HCT116 (cell line): ENCODE results near the gene FAIM2. TPM values are rescaled to one million over a fixed set of nuclear protein-coding genes. Genes with fewer than 3 reads are reported as not detected.

Experiments
- ATAC-seq: fragments of 200-7000 bp; cut with Tn5 transposase; 2 replicates; pipeline ENCODE4 v1.9.1; 2020; ENCODE audit warnings: mild to moderate bottlenecking, moderate library complexity
- BruUV-seq: library from RNA; stranded (reverse); fragments of 400-500 nt; replicated peaks from 2 replicates; lab custom pipeline; 2021; lab: Mats Ljungman, UMichigan
- CTCF ChIA-PET: fragments of 300-600 bp; sonication (Branson Sonifier 250); formaldehyde crosslinking; loops from one replicate; lab custom pipeline; 2021; ENCODE audit warnings: antibody characterized with exemption; lab: Charles Lee
- POLR2A ChIA-PET: fragments of 300-600, 350-600 bp; sonication (Branson Sonifier 250); formaldehyde crosslinking; loops from one replicate; lab custom pipeline; 2021; ENCODE audit warnings: antibody characterized with exemption; lab: Charles Lee
- RAD21 ChIA-PET, 2 experiments: fragments of 300-600 bp; sonication (Branson Sonifier 250); formaldehyde crosslinking; loops; one replicate each; lab custom pipeline; 2023; ENCODE audit warnings: low total read pairs in 2 of 2; ENCODE audit not compliant: uncharacterized antibody in 2 of 2, unreplicated experiment in 2 of 2, low non-redundant PET in 1 of 2; lab: Charles Lee
- DNase-seq: peaks from one replicate; pipeline ENCODE4 v3.0.0-alpha.2; 2010; ENCODE audit warnings: low read depth, low spot score
- H2AFZ ChIP-seq: fragments of 200-600 bp; shearing (Covaris generic), sonication (generic); 2 replicates; pipeline ENCODE4 v1.6.1; 2017; ENCODE audit warnings: low read depth, mixed run types, mixed read lengths, antibody characterized with exemption, low read length; ENCODE audit not compliant: poor library complexity, severe bottlenecking
- H3K27ac ChIP-seq: 2 replicates; pipeline ENCODE4 v1.5.1; 2012; ENCODE audit warnings: low read depth, low read length
- H3K27me3 ChIP-seq: fragments of 200-600 bp; sonication (generic); 2 replicates; pipeline ENCODE4 v1.6.1; 2016; ENCODE audit warnings: mixed run types, low read length, mixed read lengths; ENCODE audit not compliant: insufficient read depth
- H3K36me3 ChIP-seq, 2 experiments: fragments of 200-500 bp in 1 of 2; fragments of 200-600 bp in 1 of 2; sonication (Bioruptor generic) in 1 of 2; sonication (generic) in 1 of 2; 2 replicates each; pipeline versions ENCODE4 v1.5.1 to v1.6.1; 2014 to 2016; ENCODE audit warnings: low read length in 2 of 2, inconsistent platforms in 1 of 2, mixed read lengths in 1 of 2, mixed run types in 1 of 2; ENCODE audit not compliant: insufficient read depth in 2 of 2, control insufficient read depth in 1 of 2
- H3K4me1 ChIP-seq, 2 experiments: fragments of 200-600 bp in 1 of 2; sonication (generic) in 1 of 2; 2 replicates each; pipeline versions ENCODE4 v1.5.1 to v1.6.1; 2012 to 2017; ENCODE audit warnings: low read length in 2 of 2, inconsistent platforms in 1 of 2, mild to moderate bottlenecking in 1 of 2, mixed read lengths in 1 of 2, mixed run types in 1 of 2, moderate library complexity in 1 of 2; ENCODE audit not compliant: insufficient read depth in 2 of 2, control insufficient read depth in 1 of 2
- H3K4me2 ChIP-seq: fragments of 200-600 bp; sonication (generic); 2 replicates; pipeline ENCODE4 v1.6.1; 2017; ENCODE audit warnings: mixed run types, low read length, mixed read lengths
- H3K4me3 ChIP-seq, 2 experiments: fragments of 200-600 bp in 1 of 2; sonication (generic) in 1 of 2; replicated peaks in 1 of 2; 2 replicates each; pipeline ENCODE4 v1.5.1; 2011 to 2016; ENCODE audit warnings: low read length in 2 of 2, control low read depth in 1 of 2, low read depth in 1 of 2, mild to moderate bottlenecking in 1 of 2, mixed read lengths in 1 of 2, mixed run types in 1 of 2
- H3K79me2 ChIP-seq: fragments of 200-600 bp; sonication (generic); 2 replicates; pipeline ENCODE4 v1.6.1; 2017; ENCODE audit warnings: mild to moderate bottlenecking, mixed run types, low read length, moderate library complexity, mixed read lengths; ENCODE audit not compliant: insufficient read depth
- H3K9ac ChIP-seq: fragments of 200-600 bp; sonication (generic); 2 replicates; pipeline ENCODE4 v1.6.1; 2016; ENCODE audit warnings: low read length, mixed read lengths
- H3K9me2 ChIP-seq: fragments of 200-600 bp; sonication (generic), shearing (Covaris generic); 2 replicates; pipeline ENCODE4 v1.6.1; 2017; ENCODE audit warnings: mixed run types, mild to moderate bottlenecking, moderate library complexity; ENCODE audit not compliant: insufficient read depth
- H3K9me3 ChIP-seq, 2 experiments: fragments of 200-500 bp in 1 of 2; fragments of 200-600 bp in 1 of 2; sonication (Bioruptor generic) in 1 of 2; sonication (generic) in 1 of 2; 2 replicates each; pipeline ENCODE4 v1.6.1; 2014 to 2017; ENCODE audit warnings: low read length in 2 of 2, mixed read lengths in 2 of 2, inconsistent platforms in 1 of 2, low read depth in 1 of 2, mild to moderate bottlenecking in 1 of 2, mixed run types in 1 of 2, moderate library complexity in 1 of 2; ENCODE audit not compliant: control insufficient read depth in 1 of 2, insufficient read depth in 1 of 2
- H4K20me1 ChIP-seq: fragments of 200-600 bp; sonication (generic), shearing (Covaris generic); 2 replicates; pipeline ENCODE4 v1.6.1; 2017; ENCODE audit warnings: mixed run types, mild to moderate bottlenecking, moderate library complexity; ENCODE audit not compliant: insufficient read depth
- ATF3 ChIP-seq: IDR thresholded peaks from 2 replicates; pipeline ENCODE4 v1.6.1; 2012
- CEBPB ChIP-seq: IDR thresholded peaks from 2 replicates; pipeline ENCODE4 v1.6.1; 2012; ENCODE audit warnings: low read depth
- CTCF ChIP-seq, 3 experiments: fragments of 200-600 bp in 1 of 3; sonication (generic) in 1 of 3; IDR thresholded peaks in 2 of 3; conservative IDR thresholded peaks in 1 of 3; 2 replicates each; pipeline ENCODE4 v1.5.1; 2012 to 2017; ENCODE audit warnings: low read depth in 2 of 3, low read length in 2 of 3, antibody characterized with exemption in 1 of 3, borderline replicate concordance in 1 of 3, control low read depth in 1 of 3, mild to moderate bottlenecking in 1 of 3, mixed read lengths in 1 of 3, mixed run types in 1 of 3, moderate library complexity in 1 of 3; ENCODE audit not compliant: insufficient read depth in 1 of 3
- EGR1 ChIP-seq: IDR thresholded peaks from 2 replicates; pipeline ENCODE4 v1.6.1; 2012; ENCODE audit warnings: low read depth
- EZH2phosphoT487 ChIP-seq: fragments of 200-600 bp; IDR thresholded peaks from 2 replicates; pipeline ENCODE4 v1.6.1; 2018; ENCODE audit warnings: antibody characterized with exemption, borderline replicate concordance
- FOSL1 ChIP-seq: IDR thresholded peaks from 2 replicates; pipeline ENCODE4 v1.6.1; 2012; ENCODE audit warnings: low read depth
- JUND ChIP-seq: IDR thresholded peaks from 2 replicates; pipeline ENCODE4 v1.6.1; 2012
- MAX ChIP-seq: IDR thresholded peaks from 2 replicates; pipeline ENCODE4 v1.6.1; 2012
- POLR2AphosphoS5 ChIP-seq: IDR thresholded peaks from 2 replicates; pipeline ENCODE4 v1.6.1; 2011; ENCODE audit warnings: mild to moderate bottlenecking, low read depth, low read length, moderate library complexity
- RAD21 ChIP-seq: IDR thresholded peaks from 2 replicates; pipeline ENCODE4 v1.6.1; 2012; ENCODE audit warnings: low read depth, mild to moderate bottlenecking
- REST ChIP-seq: IDR thresholded peaks from 2 replicates; pipeline ENCODE4 v1.6.1; 2012; ENCODE audit warnings: low read depth
- SIN3A ChIP-seq: IDR thresholded peaks from 2 replicates; pipeline ENCODE4 v1.6.1; 2012; ENCODE audit warnings: low read depth
- SP1 ChIP-seq: IDR thresholded peaks from 2 replicates; pipeline ENCODE4 v1.6.1; 2012; ENCODE audit warnings: low read depth
- SRF ChIP-seq: IDR thresholded peaks from 2 replicates; pipeline ENCODE4 v1.6.1; 2012; ENCODE audit warnings: low read depth
- ZBTB33 ChIP-seq: IDR thresholded peaks from 2 replicates; pipeline ENCODE4 v1.6.1; 2011; ENCODE audit warnings: mild to moderate bottlenecking, low read length, moderate library complexity; ENCODE audit not compliant: insufficient replicate concordance; ENCODE audit errors: extremely low read depth
- ZNF274 ChIP-seq: fragments of 200-500 bp; sonication (Bioruptor generic); IDR thresholded peaks from 2 replicates; pipeline ENCODE4 v1.6.1; 2014; ENCODE audit warnings: mild to moderate bottlenecking, low read depth, low read length, inconsistent platforms
- intact Hi-C: fragments of 100-400 bp; cut with micrococcal nuclease; formaldehyde crosslinking; loops from 2 replicates; pipeline ENCODE4 v1.10.0; 2022
- total RNA-seq: library from RNA; stranded (reverse); gene quantifications from one replicate; pipeline ENCODE4 v1.2.1, GENCODE V29; 2021; ENCODE audit not compliant: unreplicated experiment

The FAIM2 gene
- total RNA-seq, 1 experiment from 2014 or later, result not detected

GRCh38 chr12:49925433-49926204 is 21.9 kb upstream of the FAIM2 start:
- TF ChIP-seq EGR1 (no peak), CEBPB (no peak), SIN3A (no peak), SRF (no peak), RAD21 (no peak), ZNF274 (no peak), SP1 (no peak), EZH2phosphoT487 (no peak), JUND (no peak), ZBTB33 (no peak), CTCF (IDR thresholded peaks at IDR 0.05 in 2 of 3, conservative IDR thresholded peaks at IDR 0.05 in 1 of 3; ENCODE audit: borderline replicate concordance in 1 of 3, insufficient read depth in 1 of 3, low read depth in 2 of 3, low read length in 2 of 3) (no peak), FOSL1 (no peak), MAX (no peak), REST (no peak), ATF3 (no peak), POLR2AphosphoS5 (no peak)
- H3K9ac ChIP-seq, result no peak overlapping the region
- no peaks in the 10 kb centered on the region for H4K20me1 ChIP-seq
- BruUV-seq, result no TSS peak
- no peaks in the 10 kb centered on the region for H3K79me2 ChIP-seq
- intact Hi-C loops, result no loop called here
- H3K9me3 ChIP-seq, result no peaks in the 10 kb centered on the region
- no peaks in the 10 kb centered on the region for H3K9me2 ChIP-seq
- H3K27ac ChIP-seq, result no peak overlapping the region
- no peaks in the 10 kb centered on the region for H3K27me3 ChIP-seq
- no peaks in the 10 kb centered on the region for H3K36me3 ChIP-seq
- ChIA-PET RAD21 (no interaction called here), CTCF (no interaction called here), POLR2A (no interaction called here)
- H3K4me3 ChIP-seq, result no peak overlapping the region
- no peak overlapping the region for H3K4me2 ChIP-seq
- ATAC-seq, result no peak
- H3K4me1 ChIP-seq, result no peaks in the 10 kb centered on the region
- no peak for DNase-seq
- no peak overlapping the region for H2AFZ ChIP-seq
